HUES64 (cell line): ENCODE measurements around the gene TRUB2.

Experiments
- H3K27ac ChIP-seq: 2 replicates; pipeline ENCODE4 v1.7.0; 2013; ENCODE audit warnings: low read depth, low read length, inconsistent platforms
- H3K27me3 ChIP-seq: 2 replicates; pipeline ENCODE4 v1.6.1; 2013; ENCODE audit warnings: mild to moderate bottlenecking, low read length; ENCODE audit not compliant: insufficient read depth
- H3K36me3 ChIP-seq: 2 replicates; pipeline ENCODE4 v1.6.1; 2013; ENCODE audit warnings: mild to moderate bottlenecking, low read length; ENCODE audit not compliant: insufficient read depth
- H3K4me1 ChIP-seq: 2 replicates; pipeline ENCODE4 v1.6.1; 2013; ENCODE audit warnings: mild to moderate bottlenecking, low read length, moderate library complexity; ENCODE audit not compliant: insufficient read depth
- H3K4me3 ChIP-seq: 2 replicates; pipeline ENCODE4 v1.5.1; 2013; ENCODE audit warnings: mild to moderate bottlenecking, low read length, moderate library complexity
- H3K9ac ChIP-seq: 2 replicates; pipeline ENCODE4 v1.6.1; 2013; ENCODE audit warnings: mild to moderate bottlenecking, low read depth, low read length
- H3K9me3 ChIP-seq: 2 replicates; pipeline ENCODE4 v1.6.1; 2013; ENCODE audit warnings: low read depth, low read length; ENCODE audit not compliant: insufficient read depth
- WGBS: fragments of 150-250, 120-280 bp; methylation state at CpG from one replicate; pipeline ENCODE4 v1.1.7; 2013; ENCODE audit warnings: missing lambda C conversion rate; 5-methylcytosine and 5-hydroxymethylcytosine counted together

The TRUB2 gene

DNA sequence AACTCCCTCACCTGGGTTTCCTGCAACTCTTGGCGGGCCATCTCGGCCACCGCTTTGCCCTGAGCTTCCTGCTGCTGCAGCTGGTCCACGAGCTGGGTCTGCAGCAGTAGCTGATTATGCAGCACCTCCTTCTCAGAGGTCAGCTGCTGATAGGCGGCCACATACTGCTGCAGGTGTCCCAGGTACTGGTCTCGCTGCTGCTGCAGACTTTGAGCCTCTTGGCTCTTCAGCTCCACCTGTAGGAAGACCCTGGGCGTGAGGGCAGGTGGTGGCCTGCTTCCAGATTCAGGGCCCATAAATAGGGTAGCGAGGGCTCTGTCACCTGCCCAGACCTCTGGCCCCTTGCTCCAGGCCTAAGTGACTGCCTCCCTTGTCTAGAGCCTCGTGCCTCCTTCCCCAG lies 63.1 kb downstream of the TRUB2 start:
- no peak overlapping the region for H3K9ac ChIP-seq
- H3K27me3 ChIP-seq = no peaks in the 10 kb centered on the region
- H3K4me1 ChIP-seq = peaks cover 6% of the 10 kb centered on the region; the same call in 1 of the 2 replicates
- no peak overlapping the region for H3K27ac ChIP-seq
- H3K9me3 ChIP-seq = no peaks in the 10 kb centered on the region
- no peak overlapping the region for H3K4me3 ChIP-seq
- H3K36me3 ChIP-seq = peaks cover 56% of the 10 kb centered on the region
- WGBS = 90% methylated on average over 9 of the region's 9 CpGs

DNA sequence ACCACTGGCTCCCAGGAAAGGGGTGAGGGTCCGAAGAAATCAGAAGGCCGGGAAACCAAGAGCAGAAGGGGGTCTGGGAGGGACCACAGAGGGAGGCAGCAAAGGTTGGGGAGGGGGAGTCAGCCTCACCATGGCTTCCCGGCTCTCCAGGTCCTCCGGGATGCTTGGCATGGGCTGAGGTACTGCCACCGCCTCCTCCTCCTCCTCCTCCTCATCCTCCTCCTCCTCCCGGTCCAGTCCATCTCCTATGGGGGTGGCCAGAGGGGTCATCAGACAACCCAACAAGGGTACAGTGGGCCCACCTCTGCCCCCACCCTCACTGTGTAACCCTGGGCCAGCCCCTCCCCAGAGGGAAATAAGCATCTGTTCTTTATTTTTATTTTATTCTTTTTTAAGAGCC lies 63.9 kb downstream of the TRUB2 start:
- no peak overlapping the region for H3K27ac ChIP-seq
- H3K27me3 ChIP-seq = no peaks in the 10 kb centered on the region
- no peaks in the 10 kb centered on the region for H3K9me3 ChIP-seq
- H3K9ac ChIP-seq = no peak overlapping the region
- H3K4me1 ChIP-seq = peaks cover 6% of the 10 kb centered on the region; the same call in 1 of the 2 replicates
- no peak overlapping the region for H3K4me3 ChIP-seq
- peaks cover 58% of the 10 kb centered on the region for H3K36me3 ChIP-seq
- WGBS = 89% methylated on average over 4 of the region's 6 CpGs

DNA sequence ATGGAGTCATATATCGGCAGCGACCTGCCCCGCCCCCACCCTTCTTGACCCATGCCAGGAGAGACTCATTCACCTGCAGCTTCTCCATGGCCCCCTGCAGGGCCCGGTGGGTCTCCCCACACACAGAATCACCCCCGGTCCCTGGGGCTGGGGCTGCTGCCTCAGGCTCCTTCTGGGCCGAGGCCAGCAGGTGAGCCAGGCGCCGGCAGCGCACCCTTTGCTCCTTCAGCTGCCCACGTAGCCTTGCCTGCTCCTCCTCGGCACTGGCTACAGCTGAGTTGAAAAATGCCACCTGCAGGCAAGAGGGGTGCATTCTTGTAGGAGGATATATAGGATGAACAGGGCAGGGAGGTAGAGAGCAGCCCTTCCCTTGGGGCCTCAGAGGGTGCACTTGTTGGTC lies 64.3 kb downstream of the TRUB2 start:
- Histone ChIP-seq H3K27me3 (no peaks in the 10 kb centered on the region), H3K27ac (no peak overlapping the region), H3K4me3 (no peak overlapping the region), H3K4me1 (peaks cover 6% of the 10 kb centered on the region; the same call in 1 of the 2 replicates), H3K36me3 (peaks cover 63% of the 10 kb centered on the region), H3K9me3 (no peaks in the 10 kb centered on the region), H3K9ac (no peak overlapping the region)
- WGBS = 96% methylated on average over 11 of the region's 11 CpGs

DNA sequence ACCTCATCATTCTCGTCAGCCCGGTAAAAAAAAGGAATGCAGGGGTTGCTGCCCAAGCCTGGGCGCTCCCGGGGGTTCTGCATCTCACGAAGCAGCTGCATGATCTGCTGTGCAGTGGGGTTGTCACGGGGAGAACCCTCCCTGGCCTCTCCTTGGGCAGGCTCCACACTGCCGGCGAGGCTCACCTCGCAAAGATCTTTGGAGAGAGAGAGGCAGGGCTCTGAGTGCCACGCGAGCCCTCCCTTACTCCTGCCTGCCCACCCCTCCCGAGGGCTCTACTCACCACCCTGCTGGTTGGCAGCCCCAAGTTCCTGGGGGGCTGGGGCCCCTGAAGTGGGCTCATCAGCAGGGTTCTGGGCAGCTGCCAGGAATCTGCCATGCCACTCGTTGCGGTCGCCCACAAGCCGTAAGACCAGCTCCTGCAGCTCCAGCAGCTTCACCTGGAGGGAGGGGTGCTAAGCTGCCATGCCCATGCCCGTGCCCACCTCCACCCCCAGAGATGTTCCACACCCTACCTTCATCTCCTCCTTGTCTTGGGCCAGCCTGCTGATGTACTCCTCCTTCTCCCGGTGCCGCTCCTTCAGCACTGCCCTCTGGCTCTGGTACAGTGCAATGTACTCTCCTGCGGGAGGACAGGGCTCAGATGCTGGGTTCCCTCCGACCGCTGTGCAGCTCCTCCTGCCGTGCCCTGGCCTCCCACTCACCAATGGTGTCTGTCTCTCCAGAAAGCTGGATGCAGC lies 65.0 kb downstream of the TRUB2 start:
- WGBS = 96% methylated on average over 23 of the region's 23 CpGs
- Histone ChIP-seq H3K36me3 (peaks cover 58% of the 10 kb centered on the region), H3K9me3 (no peaks in the 10 kb centered on the region), H3K4me1 (peaks cover 6% of the 10 kb centered on the region; the same call in 1 of the 2 replicates), H3K4me3 (no peak overlapping the region), H3K9ac (no peak overlapping the region), H3K27me3 (no peaks in the 10 kb centered on the region), H3K27ac (no peak overlapping the region)
